Measurements from ENCODE around the gene VPS13D.
"Not testable (repeated sequence)": the region's sequence is repeated elsewhere in the genome, so short reads cannot be mapped to it uniquely, and the experiment has no call there.

VPS13D gene

DNA sequence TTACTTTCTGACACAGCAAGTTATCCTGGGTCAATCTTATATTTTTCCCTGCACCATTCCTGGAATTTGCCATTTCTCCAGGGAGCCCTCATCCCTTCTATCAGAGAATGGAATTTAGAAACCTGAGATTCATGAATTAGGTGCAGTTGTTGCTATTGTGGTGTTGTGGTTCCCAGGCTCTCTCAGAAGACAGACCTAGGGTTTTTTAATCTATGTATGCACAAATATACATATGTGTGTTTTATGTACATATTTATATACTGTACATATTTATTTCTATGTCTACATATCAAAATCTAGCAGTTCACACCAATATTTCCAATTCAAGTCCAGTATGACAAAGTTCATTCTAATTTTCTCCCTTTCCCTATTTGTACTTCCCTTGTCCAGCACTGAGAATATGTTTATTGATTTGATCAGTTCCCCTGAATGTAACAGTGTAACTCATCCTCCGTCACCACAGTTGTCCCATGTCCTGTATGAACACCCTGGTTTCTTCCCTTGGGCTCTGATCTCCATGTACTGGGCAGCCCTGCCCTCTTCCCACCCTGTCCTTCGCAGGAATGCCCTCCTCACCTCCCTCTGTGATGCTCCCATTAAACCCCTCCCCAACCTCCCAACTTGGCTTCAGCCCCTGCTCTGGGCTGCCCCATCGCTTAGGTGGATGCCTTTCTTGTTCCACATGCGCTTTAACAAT, 145.5 kb downstream of the VPS13D start:
- DNase-seq = no peak

DNA sequence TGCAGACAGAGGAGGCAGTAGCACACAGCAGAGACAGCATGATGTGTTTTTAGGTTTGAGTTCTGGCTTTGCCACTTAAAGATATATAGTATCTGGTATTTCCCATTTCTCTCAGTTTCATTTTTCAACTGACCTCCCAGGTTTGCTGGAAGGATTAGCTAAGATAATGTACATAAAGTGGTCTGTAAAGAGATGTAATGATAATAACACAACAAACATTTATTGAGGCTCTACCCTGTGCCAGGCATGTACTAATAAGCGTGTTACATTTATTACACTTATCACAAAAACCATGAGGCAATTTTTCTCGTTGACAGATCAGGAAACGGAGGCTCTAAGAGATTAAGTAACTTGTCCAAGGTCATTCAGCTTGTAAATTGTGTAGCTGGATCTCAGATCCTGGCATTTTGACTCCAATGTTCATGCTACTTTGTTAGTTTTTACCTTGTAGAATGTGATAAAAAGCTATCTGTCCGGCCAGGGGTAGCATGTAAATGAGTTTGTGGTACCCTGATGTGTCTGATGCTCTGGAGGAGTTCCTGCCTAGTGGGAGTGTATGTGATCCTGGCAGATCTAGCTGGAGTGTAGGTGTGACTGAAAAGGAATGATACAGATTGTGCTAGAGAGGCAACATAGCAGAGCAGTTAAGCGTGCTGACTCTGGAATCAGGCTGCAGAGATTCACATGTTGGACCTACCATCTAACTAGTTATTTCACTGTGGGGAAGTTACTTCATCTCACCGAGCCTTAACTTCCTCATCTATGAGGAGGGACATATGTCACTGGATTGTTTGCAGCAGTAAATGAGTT, 146.6 kb downstream of the VPS13D start:
- DNase-seq = no peak

DNA sequence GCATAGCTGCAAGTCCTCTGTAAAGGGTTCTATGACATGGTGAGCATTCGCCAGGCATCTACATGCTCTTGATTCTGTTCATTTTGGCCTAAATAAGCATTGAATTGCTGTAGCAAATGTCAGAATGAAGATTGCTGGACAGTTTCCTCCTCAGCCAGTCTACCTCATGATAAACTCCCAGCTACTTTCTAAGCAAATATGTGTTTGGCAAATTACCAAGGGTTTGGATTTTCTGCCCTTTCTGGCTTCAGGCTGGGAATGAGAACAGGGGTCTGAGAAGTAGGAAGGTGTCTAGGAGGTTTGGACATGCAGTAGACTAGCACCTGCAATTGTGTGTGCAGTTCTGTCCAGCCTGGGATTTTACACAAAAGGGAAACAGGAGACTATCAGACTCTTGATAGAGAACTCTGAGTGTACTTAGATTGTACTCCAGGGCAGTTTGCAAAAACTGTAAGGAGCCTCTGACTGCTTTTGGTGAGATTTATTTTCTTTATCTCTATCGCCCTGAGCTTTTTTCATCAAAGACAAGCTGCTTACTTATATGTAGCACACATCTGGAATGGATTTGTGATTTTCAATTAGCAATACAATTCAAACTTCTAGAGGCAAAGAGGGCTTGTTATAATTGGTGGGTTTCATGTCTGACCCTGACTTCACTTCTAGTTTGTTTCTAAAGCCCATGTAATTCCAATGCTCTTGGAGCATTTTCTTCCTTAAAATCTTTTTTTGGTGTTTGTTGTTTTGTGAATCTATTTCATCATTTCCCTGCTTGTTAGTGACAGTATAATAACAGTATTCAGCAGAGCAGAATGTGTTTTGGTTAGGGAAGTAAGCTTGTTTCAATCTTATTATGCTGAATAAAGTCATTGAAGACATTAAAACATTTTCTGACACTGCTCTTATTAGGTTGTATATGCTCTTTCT, 150.8 kb downstream of the VPS13D start:
- DNase-seq = no peak

DNA sequence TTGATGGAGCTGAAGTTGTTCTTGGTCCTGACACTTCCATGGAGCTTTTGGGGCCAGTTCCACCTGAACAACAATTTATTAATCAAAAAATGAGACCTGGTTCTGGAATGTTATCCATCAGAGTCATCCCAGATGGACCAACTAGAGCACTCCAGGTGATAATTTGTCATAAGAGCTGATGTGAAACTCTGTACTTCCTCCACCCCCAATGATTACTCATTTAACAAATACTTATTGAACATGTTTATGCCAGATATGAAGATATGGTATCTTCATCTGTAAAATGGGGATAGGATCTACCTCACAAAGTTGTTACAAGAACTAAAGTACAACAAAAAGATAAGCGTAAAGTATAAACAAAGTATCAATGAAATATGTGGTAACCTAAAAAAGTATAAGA, 153.2 kb downstream of the VPS13D start:
- no peak for DNase-seq

DNA sequence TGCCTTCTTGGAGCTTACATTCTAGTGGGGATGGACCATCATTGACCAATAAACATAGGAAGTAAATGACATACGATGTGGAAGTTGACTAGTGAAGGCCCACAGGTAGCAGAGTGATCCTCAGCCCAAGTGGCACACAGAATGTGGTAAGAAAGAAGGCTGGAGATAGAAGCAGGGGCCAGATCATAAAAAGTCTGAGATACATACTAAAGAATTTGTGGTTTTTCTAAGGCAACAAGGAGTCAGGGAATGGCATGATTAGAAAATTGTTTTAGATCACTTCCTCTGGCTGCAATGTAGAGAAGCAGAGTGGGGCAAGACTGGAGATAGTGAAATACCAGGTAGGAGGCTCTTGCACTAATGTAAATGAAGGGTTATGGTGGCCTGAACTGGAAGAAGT, 154.0 kb downstream of the VPS13D start:
- DNase-seq = no peak

DNA sequence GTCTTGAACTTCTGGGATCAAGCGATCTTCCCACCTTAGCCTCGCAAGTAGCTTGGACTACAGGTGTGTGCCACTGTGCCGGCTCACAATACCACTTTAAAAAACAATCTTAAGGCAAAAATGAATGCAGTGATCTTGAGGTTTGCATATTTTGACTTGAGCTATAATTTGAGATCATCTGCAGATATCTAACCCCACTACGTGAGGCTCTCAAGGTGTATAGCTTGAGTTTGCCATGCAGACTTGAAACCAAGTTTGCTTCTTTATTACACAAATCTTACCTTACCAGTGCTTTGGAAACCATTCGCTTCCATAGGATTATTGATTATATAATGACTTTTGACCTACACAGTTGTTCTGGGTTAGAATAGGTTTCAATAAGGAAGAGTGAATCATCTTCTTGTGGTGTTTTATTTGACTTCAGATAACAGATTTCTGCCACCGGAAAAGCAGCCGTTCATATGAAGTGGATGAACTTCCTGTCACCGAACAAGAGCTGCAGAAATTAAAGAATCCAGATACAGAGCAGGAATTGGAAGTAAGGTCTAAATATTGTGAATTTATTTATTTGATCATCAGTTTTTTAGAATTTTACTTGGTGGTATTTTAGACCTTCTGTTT, 155.1 kb downstream of the VPS13D start:
- DNase-seq = no peak

DNA sequence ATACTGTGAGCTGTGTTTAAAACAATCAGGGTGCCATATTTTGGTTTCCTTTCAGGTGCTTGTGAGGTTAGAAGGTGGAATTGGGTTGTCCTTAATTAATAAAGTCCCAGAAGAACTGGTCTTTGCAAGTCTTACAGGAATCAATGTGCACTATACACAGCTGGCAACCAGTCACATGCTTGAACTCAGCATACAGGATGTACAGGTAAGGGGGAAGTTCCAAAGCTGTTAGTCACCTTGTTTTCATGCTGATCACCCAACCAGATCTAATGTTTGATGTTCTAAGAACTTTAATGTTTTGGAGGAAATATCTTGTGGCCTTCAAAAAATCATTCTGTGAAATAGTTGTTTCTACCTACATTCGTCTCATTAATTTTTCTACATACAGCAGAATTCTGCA, 156.3 kb downstream of the VPS13D start:
- no peak for DNase-seq

DNA sequence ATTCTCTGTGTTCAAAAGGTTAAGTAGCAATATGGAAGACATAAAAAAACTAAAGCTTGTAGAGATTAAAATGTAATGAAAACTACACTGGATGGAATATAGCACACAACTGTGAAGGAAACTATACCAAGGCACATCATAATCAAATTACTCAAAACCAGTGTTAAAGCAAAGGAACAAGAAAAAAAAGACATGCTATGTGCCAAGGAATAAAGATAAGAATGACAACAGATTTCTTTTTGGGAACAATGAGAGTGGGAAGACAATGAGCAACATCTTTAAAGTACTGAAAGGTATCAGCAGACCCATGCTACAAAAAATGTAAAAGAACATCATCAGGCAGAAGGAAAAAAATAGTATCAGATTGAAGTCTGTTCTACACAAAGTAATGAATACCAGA, 157.8 kb downstream of the VPS13D start:
- DNase-seq = no peak

DNA sequence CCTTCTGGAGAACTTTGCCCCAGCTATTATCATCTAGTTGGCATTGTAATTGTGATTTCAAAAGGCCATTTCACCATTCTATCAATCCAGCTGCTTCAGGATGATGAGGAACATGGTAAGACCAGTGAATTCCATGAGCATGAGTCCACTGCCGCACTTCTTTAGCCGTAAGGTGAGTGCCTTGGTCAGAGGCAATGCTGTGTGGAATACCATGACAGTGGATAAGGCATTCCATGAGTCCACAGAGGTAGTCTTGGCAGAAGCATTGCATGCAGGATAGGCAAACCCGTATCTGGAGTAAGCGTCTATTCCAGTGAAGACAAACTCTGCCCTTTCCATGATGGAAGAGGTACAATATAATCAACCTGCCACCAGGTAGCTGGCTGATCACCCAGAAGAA, 160.5 kb downstream of the VPS13D start:
- DNase-seq = not testable (repeated sequence)

DNA sequence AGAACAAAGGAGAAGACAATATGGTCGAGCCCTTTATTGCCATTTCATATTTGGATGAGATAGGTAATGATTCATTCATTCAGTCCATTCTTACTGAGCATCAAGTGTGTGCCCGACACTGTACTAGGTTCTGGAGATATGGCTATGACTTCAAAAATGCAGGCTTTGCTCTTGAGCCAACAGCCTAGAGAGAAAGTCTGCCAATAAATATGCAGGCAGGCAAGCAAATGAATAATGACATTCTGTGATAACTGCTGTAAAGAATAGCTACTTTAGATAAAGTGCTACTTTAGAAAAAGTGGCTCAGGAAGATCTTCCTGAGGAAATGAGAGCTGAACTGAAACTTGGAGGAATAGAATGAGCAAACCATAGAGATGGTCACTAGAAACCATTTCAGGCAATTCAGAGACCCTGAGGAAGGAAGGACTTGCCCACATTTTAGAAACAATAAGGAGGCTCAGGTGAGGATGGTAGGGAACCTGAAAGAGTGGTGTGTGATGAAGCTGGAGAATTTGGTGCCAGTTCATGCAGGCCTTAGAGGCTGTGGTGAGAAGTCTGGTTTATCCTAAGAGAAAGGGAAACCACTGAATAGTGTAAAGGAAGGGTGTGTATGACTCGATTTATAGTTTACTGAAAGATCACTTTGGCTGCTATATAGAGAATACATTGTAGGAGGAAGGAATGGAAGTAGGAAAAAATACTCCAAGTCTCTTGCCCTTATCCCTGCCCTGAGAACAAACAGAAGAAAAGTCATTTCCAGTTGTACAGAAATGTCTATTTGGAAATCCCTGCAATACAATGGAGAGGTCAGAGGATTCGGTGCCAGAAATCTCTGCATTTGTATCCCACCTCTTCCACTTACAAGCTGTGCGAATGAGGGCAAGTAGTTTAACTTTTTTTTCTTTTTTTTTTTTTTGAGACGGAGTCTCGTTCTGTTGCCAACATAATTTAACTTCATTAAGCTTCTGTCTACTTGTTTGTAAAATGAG, 167.9 kb downstream of the VPS13D start:
- DNase-seq = no peak

DNA sequence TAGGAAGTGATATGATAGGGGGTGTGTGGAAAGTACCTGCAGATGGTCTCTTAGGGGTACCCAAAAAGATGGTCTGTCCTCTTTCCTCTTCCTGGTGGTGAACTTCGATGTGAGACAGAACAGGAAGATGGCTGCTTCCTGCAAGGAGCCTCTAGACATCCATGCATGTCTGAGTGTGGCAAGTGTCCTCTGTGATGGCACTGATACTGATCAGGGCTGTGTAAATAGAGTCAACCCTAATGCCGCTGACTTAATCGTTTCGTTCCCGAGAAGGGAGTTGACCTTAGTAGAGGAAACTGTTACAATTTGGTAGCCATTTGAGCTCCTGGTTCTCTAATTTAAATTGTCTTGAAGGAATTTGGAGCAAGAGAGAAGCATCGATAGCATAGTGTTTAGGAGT, 168.6 kb downstream of the VPS13D start:
- DNase-seq = no peak

DNA sequence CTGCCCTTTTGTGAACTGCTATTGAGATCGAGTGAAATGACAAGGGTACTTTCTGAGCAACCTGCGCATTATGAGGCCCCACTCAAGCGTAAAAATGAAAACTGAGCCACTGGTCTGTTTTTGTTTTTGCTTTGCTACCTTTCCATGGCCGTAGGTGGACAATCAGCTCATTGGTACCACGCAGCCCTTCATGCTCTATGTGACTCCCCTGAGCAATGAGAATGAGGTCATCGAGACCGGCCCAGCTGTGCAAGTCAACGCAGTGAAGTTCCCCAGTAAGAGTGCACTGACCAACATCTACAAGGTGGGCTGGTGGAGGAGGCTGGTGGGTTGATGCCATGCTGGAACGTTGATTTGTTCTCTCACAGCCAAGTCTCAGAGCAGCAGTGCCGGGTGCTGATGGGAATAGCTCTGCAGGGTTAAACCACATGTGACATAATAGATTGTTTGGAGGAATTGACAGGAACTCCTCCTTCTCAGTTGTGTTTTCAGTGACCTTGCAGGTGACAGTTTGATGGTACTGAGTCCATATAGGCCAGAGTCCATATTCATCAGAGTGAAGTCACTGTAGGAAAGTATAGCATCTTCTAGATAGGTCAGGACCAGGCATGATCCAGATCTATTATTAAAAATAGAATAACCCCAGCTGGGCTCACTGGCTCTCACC, 170.3 kb downstream of the VPS13D start:
- no peak for DNase-seq

DNA sequence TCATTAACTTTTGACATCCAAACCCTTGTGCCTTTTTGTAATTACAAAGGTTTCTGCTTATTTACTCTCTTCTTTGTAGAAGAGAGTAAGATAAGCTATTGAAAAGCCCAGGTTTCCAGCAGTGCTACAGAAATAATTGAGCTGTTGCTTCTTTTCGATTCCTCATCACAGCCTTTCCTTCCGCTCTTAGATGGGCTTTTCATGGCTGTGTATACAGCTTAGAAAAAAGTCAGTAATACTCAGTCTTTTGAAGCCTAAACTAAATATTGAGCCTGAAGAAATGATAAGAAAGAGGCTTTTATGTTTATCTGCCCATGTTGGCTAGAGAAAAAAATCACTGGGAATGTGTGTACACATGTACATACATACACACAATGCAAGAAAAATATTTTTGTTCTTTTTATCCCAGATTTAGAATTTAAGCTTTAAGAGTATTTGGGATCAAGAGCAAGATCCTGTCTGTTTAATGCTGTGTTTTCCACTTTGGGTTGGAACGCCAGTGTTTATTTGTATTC, 172.4 kb downstream of the VPS13D start:
- DNase-seq = no peak

DNA sequence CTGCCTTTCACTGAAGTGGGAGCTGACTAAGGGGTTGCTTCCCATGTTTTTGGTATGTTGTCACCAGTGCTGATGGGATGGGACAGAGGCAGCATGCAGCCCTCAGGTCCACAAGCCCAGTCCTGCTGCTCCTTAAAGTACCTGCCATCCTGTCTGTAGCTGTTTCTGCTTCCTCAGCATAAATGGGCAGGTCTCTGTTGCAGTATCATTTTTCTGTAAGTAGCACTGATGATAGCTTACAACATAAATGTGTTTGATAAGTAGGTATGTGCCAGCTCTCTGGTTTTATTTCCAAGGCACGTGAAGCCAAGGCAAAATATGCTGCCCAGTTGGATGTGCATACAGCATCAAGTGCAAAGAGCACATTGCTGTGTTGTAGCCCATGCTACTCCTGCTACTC, 173.0 kb downstream of the VPS13D start:
- DNase-seq = no peak

DNA sequence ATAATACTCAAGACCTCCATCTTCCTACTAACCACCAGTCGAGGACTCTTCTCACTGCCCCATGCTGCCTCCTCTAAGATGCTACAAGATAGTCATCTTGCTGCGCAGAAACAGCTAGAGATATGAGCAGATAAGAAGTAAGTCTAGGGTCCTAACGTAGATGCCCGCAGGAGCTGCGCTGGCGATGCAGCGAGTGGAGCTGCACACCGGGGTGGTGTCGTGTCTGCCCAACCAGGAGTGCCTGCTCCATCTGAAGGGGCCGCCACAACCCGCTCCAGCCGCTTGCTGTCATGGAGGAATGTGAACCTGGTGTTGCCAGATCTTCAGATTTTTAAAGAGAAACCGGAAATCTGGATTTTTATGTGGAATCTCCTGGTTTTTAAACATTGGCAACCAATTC, 175.1 kb downstream of the VPS13D start:
- DNase-seq = no peak

DNA sequence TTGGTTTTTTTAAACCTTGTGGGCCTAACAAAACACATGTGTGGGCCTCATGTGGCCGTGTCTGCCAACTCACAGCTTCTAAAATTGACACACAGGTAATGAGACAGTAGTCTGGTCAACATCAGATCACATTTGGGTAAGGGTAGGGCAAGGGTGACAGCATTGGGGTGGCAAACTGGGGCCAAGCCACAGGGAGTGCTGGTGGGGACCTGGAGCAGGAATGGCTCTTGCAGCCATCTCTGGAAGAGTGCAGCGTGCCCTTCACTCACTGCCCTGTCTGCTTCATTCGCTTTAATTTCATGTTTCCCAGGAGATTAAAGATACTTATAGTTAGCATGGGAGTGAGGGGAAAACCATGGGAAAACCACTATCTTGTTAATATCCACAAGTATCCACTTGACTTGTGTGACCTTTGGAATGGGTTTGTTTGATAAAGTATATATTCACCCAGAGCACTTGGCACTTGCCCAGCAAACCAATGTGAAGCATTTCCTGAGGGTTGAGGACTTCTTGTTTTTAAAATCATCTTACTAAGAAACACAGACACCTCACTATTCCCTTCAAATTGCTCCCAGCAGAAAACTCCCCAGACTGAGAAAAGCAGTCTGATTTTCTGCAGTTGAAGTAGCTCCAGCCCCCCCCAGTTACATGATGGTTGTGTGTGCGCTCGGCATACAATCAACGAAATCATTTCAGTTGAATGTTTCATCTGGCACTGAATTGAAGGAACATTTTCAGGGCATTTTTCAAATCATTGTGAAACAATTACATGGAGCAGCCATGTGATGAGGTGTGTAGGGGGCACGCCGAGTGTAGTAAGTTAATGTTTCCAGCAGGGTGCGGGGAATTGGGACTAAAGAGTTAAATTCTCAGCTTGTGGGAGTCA, 175.7 kb downstream of the VPS13D start:
- DNase-seq = no peak

DNA sequence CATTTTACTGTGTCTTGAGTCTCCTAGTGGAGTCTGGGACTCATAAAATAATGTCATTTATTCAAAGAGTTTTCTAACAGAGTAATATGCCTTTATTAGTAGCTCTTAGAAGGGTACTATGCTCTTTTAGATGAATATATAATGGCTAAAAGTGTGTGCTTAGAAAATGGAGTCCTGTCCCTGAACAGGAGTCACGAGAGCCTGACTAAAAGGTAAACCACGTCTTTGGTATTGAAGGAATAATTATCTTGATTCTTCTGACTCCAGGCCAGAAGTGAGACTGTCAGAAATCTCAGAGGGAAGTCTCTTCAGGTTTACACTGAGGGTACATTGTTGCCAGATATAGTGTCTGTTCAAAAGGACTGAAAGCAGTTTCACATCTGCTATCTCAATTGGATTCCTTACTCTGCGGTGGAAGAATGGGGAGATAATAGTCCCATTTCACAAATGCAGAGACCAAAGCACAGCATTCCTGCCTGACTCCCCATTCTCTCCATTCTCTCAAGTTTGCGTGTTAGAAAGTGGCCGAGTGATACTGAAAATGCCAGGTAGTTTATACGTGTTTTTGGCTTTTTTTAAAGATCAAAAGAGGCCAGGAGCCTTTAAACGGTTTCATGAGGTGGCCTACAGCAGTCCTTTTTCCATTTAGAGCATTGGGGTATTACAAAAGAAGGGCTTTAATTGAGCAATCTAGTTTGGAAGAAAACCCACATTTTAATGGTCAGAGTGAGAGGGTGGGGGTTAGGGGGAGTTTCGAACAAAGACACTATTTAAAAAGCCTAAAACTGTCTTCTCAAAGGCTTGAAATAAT, 176.6 kb downstream of the VPS13D start:
- DNase-seq = no peak

DNA sequence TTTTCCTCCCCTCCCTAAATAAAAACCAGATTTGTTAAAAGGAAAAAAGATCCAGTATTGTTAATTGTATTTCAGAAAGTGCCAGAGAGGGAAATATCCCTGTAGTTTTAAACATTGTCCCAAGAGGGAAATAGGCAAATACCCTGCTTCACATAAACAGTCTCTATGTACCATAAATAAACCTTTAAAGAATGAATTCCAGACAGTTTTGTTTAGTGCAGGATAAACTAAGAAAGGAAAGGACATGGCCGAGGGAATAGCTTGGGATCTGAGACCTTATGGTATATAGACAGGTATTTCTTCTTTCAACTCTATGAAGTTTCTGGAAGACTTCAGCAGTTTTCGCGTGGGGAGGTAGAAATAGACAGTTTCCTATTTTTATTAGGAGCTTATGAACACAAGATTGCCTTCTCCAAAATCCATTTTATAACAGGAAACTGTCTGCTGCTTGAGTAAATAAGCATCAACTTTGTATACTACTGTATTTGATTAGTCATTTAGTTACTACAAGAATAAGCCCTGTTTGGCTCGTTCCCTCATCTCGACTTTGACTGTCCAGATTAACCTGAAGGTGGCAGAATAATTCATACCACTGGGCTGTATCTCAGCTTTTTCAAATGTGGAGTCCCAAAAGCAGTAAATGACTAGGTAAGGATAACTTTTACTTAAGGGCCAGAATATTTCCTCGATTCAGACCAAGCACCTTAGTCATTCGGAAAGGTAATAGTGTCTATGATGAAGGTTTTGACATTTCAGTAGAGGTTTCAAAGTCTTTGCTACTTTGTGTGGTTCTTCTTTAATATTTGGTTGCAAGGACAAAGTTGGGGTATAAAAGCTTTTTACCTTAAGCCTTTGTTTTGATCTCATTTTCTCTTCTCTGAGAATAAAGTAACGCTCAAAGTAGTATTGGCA, 177.5 kb downstream of the VPS13D start:
- no peak for DNase-seq

Measured in NCI-H774 (cell line).